ENCODE data around the gene COL13A1.

GRCh38 chr10:69838853-69839252 is 37.1 kb downstream of the COL13A1 start:
- TF ChIP-seq, protein P1, sequence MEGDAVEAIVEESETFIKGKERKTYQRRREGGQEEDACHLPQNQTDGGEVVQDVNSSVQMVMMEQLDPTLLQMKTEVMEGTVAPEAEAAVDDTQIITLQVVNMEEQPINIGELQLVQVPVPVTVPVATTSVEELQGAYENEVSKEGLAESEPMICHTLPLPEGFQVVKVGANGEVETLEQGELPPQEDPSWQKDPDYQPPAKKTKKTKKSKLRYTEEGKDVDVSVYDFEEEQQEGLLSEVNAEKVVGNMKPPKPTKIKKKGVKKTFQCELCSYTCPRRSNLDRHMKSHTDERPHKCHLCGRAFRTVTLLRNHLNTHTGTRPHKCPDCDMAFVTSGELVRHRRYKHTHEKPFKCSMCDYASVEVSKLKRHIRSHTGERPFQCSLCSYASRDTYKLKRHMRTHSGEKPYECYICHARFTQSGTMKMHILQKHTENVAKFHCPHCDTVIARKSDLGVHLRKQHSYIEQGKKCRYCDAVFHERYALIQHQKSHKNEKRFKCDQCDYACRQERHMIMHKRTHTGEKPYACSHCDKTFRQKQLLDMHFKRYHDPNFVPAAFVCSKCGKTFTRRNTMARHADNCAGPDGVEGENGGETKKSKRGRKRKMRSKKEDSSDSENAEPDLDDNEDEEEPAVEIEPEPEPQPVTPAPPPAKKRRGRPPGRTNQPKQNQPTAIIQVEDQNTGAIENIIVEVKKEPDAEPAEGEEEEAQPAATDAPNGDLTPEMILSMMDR (conservative IDR thresholded peaks at IDR 0.05 in 1 of 2, IDR thresholded peaks at IDR 0.05 in 1 of 2; ENCODE audit: low read depth in 1 of 2, low read length in 2 of 2) = no peak
- no peak for TF ChIP-seq EZH2 (IDR thresholded peaks at IDR 0.05; ENCODE audit: low read length, missing control alignments)
